Gastroesophageal sphincter (tissue), 4 donors: ENCODE measurements around the gene PLAU. TPM values are rescaled to one million over a fixed set of nuclear protein-coding genes. Genes with fewer than 3 reads are reported as not detected.
"Not testable (repeated sequence)": the region's sequence is repeated elsewhere in the genome, so short reads cannot be mapped to it uniquely, and the experiment has no call there.

Source experiments
- ATAC-seq: fragments of 150-250 bp; one replicate; pipeline ENCODE4 v1.9.1; 2016; ENCODE audit warnings: mild to moderate bottlenecking, moderate library complexity
- H3K27ac ChIP-seq, 4 donors: fragments of 200-600 bp; sonication (generic) in 3 of 4; 1 replicate in 3 of 4; 2 replicates in 1 of 4; pipeline ENCODE4 v1.5.1; 2016 to 2019
- H3K27me3 ChIP-seq: fragments of 200-600 bp; sonication (generic); one replicate; pipeline ENCODE4 v1.5.1; 2019
- H3K36me3 ChIP-seq, 2 donors: fragments of 200-600 bp; sonication (generic); one replicate each; pipeline ENCODE4 v1.5.1; 2019; ENCODE audit warnings: control low read depth in 1 of 2
- H3K4me1 ChIP-seq, 3 donors: fragments of 200-600 bp; sonication (generic); 1 replicate in 2 of 3; 2 replicates in 1 of 3; pipeline ENCODE4 v1.5.1; 2016 to 2019; ENCODE audit warnings: control low read depth in 2 of 3
- H3K4me3 ChIP-seq, 2 donors: fragments of 200-600 bp; sonication (generic); one replicate each; pipeline ENCODE4 v1.5.1; 2019; ENCODE audit warnings: mild to moderate bottlenecking in 1 of 2, moderate library complexity in 1 of 2
- H3K9me3 ChIP-seq, 3 donors: fragments of 200-600 bp; sonication (generic); one replicate each; pipeline ENCODE4 v1.5.1; 2017 to 2019; ENCODE audit warnings: control low read depth in 2 of 3
- EP300 ChIP-seq: sonication (generic); formaldehyde crosslinking; IDR thresholded peaks from one replicate; pipeline ENCODE4 v1.6.1; 2017; ENCODE audit warnings: antibody characterized with exemption, mild to moderate bottlenecking
- POLR2A ChIP-seq, 2 donors: fragments of 450-650 bp; IDR thresholded peaks; one replicate each; pipeline ENCODE4 v1.6.1; 2017; ENCODE audit warnings: antibody characterized with exemption in 2 of 2, mild to moderate bottlenecking in 2 of 2, moderate library complexity in 1 of 2
- POLR2AphosphoS5 ChIP-seq: sonication (generic); formaldehyde crosslinking; IDR thresholded peaks from one replicate; pipeline ENCODE4 v1.6.1; 2017; ENCODE audit warnings: antibody characterized with exemption
- WGBS, 2 donors: methylation state at CpG; one replicate each; pipeline ENCODE4 v1.1.5; 2018; ENCODE audit warnings: low coverage in 1 of 2; 5-methylcytosine and 5-hydroxymethylcytosine counted together
- total RNA-seq, 4 donors: library from RNA; depleted of rRNA; stranded (reverse); fragments of >200 nt; gene quantifications; one replicate each; pipeline ENCODE4 v1.1.0, GENCODE V29; 2016
- TF ChIP-seq, protein P1 (sequence below), 4 experiments: fragments of 200-600 bp in 2 of 4; fragments of 450-650 bp in 2 of 4; sonication (generic) in 1 of 4; IDR thresholded peaks; one replicate each; pipeline ENCODE4 v1.5.1; 2017 to 2019; ENCODE audit warnings: antibody characterized with exemption in 4 of 4, mild to moderate bottlenecking in 2 of 4, moderate library complexity in 2 of 4

PLAU gene
- total RNA-seq, 4 donors from 2014 or later = 1.1 to 43.3 (median 8.3) TPM

DNA sequence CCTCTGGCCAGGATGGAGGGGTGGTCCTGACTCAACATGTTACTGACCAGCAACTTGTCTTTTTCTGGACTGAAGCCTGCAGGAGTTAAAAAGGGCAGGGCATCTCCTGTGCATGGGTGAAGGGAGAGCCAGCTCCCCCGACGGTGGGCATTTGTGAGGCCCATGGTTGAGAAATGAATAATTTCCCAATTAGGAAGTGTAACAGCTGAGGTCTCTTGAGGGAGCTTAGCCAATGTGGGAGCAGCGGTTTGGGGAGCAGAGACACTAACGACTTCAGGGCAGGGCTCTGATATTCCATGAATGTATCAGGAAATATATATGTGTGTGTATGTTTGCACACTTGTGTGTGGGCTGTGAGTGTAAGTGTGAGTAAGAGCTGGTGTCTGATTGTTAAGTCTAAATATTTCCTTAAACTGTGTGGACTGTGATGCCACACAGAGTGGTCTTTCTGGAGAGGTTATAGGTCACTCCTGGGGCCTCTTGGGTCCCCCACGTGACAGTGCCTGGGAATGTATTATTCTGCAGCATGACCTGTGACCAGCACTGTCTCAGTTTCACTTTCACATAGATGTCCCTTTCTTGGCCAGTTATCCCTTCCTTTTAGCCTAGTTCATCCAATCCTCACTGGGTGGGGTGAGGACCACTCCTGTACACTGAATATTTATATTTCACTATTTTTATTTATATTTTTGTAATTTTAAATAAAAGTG is 6.0 kb downstream of the PLAU start:
- H3K4me1 ChIP-seq = peaks cover 0 to 50% (median 3%) of the 10 kb centered on the region in 3 donors
- H3K36me3 ChIP-seq = peaks cover 0 to 16% of the 10 kb centered on the region in 2 donors
- peak overlapping the region in 3 of 4 donors; percentile 2 to 38 (median 20) for H3K27ac ChIP-seq
- ATAC-seq = peak; percentile 37
- TF ChIP-seq POLR2AphosphoS5 = no peak
- WGBS, 2 donors = 45 to 57% methylated on average over 1 to 3 of the region's 5 CpGs
- H3K27me3 ChIP-seq = peaks cover 5% of the 10 kb centered on the region
- no peak overlapping the region for H3K4me3 ChIP-seq
- H3K9me3 ChIP-seq = no peaks in the 10 kb centered on the region

DNA sequence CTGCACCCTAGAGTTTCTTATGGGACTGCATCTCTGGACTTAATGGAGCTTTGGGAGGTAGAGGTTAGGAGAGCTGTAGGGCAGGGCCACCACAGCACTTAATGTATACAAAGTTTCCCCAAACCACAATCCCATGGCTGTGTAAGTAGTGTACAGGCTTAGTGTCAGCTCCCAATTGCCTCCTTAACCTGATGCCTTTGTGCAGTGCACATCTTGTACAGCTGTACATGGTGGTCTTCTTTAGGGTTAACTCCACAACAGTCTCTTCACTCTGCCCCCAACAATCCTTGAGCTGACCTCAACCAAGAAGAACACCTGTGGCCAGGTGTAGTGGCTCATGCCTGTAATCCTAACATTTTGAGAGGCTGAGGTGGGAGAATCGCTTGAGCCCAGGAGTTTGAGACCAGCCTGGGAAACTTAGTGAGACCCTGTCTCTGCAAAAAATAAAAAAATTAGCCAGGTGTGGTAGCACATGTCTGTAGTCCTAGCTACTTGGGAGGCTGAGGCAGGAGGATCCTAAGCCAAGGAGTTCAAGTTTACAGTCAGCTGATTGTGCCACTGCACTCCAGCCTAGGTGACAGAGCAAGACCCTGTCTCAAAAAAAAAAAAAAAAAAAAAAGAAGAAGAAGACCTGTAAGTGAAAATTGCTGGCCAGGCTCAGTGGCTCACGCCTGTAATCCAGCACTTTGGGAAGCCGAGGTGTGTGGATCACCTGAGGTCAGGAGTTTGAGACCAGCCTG is 6.8 kb downstream of the PLAU start:
- H3K4me1 ChIP-seq = peaks cover 0 to 42% (median 3%) of the 10 kb centered on the region in 3 donors
- no peaks in the 10 kb centered on the region for H3K9me3 ChIP-seq
- WGBS, 2 donors = 94 to 100% methylated on average over 2 of the region's 3 CpGs
- H3K27ac ChIP-seq = peak overlapping the region in 2 of 4 donors; percentile 2 to 20
- peaks cover 0 to 16% of the 10 kb centered on the region in 2 donors for H3K36me3 ChIP-seq
- H3K4me3 ChIP-seq = no peak overlapping the region
- no peaks in the 10 kb centered on the region for H3K27me3 ChIP-seq
- no peak for ATAC-seq
- no peak for TF ChIP-seq POLR2A (IDR thresholded peaks at IDR 0.05)
- TF ChIP-seq, protein P1, sequence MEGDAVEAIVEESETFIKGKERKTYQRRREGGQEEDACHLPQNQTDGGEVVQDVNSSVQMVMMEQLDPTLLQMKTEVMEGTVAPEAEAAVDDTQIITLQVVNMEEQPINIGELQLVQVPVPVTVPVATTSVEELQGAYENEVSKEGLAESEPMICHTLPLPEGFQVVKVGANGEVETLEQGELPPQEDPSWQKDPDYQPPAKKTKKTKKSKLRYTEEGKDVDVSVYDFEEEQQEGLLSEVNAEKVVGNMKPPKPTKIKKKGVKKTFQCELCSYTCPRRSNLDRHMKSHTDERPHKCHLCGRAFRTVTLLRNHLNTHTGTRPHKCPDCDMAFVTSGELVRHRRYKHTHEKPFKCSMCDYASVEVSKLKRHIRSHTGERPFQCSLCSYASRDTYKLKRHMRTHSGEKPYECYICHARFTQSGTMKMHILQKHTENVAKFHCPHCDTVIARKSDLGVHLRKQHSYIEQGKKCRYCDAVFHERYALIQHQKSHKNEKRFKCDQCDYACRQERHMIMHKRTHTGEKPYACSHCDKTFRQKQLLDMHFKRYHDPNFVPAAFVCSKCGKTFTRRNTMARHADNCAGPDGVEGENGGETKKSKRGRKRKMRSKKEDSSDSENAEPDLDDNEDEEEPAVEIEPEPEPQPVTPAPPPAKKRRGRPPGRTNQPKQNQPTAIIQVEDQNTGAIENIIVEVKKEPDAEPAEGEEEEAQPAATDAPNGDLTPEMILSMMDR (IDR thresholded peaks at IDR 0.05) = no peak
- no peak for TF ChIP-seq POLR2AphosphoS5
- TF ChIP-seq EP300 = no peak

DNA sequence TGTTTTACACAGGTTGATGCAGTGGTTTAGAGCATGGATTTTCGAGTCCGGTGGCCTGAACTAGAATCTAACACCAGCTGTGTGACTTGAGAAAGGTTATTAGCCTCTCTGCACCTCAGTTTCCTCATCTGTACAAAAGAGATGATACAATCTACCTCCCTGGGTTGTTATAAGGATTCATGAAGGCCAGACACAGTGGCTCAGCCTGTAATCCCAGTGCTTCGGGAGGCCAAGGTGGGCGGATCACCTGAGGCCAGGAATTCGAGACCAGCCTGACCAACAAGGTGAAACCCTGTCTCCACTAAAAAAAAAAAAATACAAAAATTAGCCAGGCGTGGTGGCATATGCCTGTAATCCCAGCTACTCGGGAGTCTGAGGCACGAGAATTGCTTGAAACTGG is 8.5 kb downstream of the PLAU start:
- H3K9me3 ChIP-seq, H3K4me3 ChIP-seq, ATAC-seq, H3K27me3 ChIP-seq: not testable (repeated sequence)
- 63 to 73% methylated on average over 4 of the region's 8 CpGs for WGBS, 2 donors
- peak overlapping the region in 3 of 4 donors; percentile 63 to 73 (median 67) for H3K27ac ChIP-seq
- H3K36me3 ChIP-seq = peaks cover 0 to 16% of the 10 kb centered on the region in 2 donors
- H3K4me1 ChIP-seq = peaks cover 0 to 31% (median 3%) of the 10 kb centered on the region in 3 donors

DNA sequence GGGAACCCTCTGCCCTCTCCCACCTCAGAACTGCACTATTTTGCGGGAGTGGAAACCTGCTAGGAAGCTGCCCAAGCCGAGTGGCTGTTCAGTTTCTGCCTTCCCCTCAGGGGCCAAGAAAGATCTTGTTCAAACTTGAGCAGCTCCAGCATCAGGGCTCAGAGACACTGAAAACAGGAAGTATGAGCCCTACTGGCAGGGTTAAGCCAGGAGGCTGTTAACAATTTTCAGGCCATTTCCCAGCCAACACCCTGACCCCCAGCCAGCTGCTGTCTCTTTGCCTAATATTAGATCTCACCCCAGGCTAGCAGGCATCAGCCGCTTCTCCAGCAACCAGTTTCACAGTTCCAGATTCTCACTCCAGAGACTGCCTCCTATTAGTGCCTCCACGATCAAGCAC is 9.2 kb downstream of the PLAU start:
- peaks cover 0 to 12% of the 10 kb centered on the region in 2 donors for H3K36me3 ChIP-seq
- TF ChIP-seq, protein P1 (IDR thresholded peaks at IDR 0.05) = peak in 1 of 4 experiments; percentile 7
- no peak for TF ChIP-seq EP300
- no peak overlapping the region for H3K4me3 ChIP-seq
- no peaks in the 10 kb centered on the region for H3K9me3 ChIP-seq
- WGBS, 2 donors = 23 to 43% methylated on average over 1 to 2 of the region's 4 CpGs
- ATAC-seq = peak; percentile 80
- H3K4me1 ChIP-seq = peaks cover 0 to 25% (median 3%) of the 10 kb centered on the region in 3 donors
- H3K27me3 ChIP-seq = no peaks in the 10 kb centered on the region
- peak overlapping the region; percentile 12 to 73 (median 65) for H3K27ac ChIP-seq

DNA sequence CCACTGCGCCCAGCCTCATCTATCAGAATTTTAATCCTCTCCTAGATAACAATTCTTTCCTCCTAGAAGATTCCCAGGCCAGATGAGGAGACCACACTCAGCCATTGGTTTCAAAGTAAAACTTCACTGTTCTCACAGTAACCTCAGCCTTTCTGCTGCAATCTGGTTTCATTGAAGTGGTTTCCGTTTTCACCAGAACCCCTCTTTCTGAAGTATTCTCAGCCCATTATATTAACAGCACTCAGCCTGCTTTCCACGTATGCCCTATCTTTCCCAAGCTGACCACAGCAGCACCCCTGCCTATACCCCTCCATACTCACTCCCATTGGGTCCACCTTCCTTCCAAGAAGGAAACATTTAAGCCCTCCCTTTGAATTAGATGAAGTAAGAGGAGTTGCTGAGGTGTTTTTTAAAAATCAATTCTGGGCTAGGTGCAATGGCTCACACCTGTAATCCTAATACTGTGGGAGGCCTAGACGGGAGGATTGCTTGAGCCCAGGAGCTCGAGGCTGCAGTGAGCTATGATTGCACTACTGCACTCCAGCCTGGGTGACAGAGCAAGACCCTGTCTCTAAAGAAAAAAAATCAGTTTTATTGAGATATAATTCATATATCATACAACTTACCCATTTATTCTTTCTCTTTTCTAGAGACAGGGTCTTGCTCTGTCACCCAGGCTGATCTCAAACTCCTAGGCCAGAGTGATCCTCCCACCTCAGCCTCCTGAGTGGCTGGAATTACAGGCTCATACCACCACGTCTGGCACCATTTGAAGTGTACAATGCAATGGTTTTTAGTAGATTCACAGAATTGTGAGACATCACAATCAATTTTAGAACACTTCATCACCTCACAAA is 11.3 kb downstream of the PLAU start:
- TF ChIP-seq POLR2A (IDR thresholded peaks at IDR 0.05) (no peak), POLR2AphosphoS5 (no peak)
- Histone ChIP-seq H3K27ac (no peak overlapping the region), H3K4me3 (no peak overlapping the region), H3K27me3 (no peaks in the 10 kb centered on the region), H3K4me1 (peaks cover 0 to 10% (median 3%) of the 10 kb centered on the region in 3 donors), H3K9me3 (no peaks in the 10 kb centered on the region), H3K36me3 (no peaks in the 10 kb centered on the region)
- ATAC-seq = no peak
- WGBS, 2 donors = 88 to 90% methylated on average over 6 of the region's 6 CpGs

DNA sequence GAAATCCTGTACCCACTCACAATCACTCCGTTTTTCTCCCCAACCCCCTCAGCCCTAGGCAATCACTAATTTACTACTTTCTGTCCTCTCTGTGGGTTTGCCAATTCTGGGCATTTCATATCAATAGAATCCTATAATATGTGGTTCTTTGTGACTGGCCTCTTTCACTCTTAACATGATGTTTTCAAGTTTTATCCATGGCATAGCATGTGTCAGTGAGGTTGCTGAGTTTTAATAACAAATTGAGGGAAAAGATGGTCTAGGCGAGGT is 11.9 kb downstream of the PLAU start:
- no peaks in the 10 kb centered on the region for H3K27me3 ChIP-seq
- WGBS, 2 donors = 80% methylated on average over 1 of the region's 2 CpGs; no CpG with 5 or more reads in 1 of the 2 donors
- TF ChIP-seq, protein P1 (IDR thresholded peaks at IDR 0.05) = no peak
- no peak for TF ChIP-seq POLR2AphosphoS5
- TF ChIP-seq EP300 = no peak
- no peak for TF ChIP-seq POLR2A (IDR thresholded peaks at IDR 0.05)

More for the DNA sequence above, 11.9 kb downstream of the PLAU start:
- peaks cover 0 to 7% (median 3%) of the 10 kb centered on the region in 3 donors for H3K4me1 ChIP-seq
- no peak overlapping the region for H3K27ac ChIP-seq
- no peak overlapping the region for H3K4me3 ChIP-seq
- H3K36me3 ChIP-seq = no peaks in the 10 kb centered on the region
- H3K9me3 ChIP-seq = no peaks in the 10 kb centered on the region
- ATAC-seq = no peak
